ENCODE measurements around the gene HSD11B1L.
"Not testable (repeated sequence)": the region's sequence is repeated elsewhere in the genome, so short reads cannot be mapped to it uniquely, and the experiment has no call there.

The HSD11B1L gene

DNA sequence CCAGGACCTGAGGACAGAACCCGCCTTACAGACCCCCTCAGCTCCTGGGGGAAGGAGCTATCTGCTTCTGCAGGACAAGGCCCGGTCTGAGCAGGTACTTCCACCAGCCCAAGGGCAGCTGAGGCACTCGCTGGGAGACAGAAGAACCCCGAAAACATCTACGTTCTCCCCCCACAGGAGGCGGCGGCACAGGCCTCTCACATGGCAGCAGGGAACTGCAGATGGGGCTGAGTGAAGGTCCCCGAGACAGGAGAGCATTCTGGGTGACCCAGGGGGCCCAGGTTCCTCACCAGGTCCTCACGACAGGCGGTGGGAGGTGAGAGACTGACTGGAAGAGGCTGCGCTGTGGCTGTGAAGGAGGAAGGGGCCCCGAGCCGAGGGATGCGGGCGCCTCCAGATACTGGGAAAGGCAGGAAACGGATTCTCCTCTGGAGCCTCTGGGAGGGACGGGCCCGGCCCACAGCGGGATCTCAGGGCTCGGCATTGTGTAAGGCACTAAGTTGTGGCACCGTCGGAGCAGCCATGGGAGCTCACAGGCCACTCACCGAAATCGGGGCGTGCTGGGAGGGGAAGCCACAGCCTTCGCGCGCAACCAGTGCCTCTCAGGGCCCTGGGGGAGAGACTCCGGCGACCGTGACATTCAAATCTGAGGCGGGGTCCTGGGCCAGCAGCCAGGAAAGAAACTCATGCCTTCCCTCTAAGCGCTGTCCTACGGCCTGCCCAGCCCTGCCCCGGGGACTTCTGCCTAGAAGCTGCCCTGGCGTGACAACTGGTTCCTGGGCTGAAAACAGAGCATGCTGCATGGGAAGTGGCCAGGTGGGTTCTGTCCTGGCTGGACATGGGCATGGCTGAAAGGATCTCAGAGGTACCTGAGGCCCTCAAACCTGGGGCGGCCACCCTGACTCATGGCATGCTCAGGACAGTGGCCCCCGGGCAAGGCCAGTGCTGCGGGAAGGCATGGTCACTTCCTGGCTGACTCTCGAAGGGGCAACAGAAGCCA lies 23.3 kb downstream of the HSD11B1L start:
- no peak for DNase-seq

GRCh38 chr19:5705552-5705951 lies 24.7 kb downstream of the HSD11B1L start:
- no peak for DNase-seq

DNA sequence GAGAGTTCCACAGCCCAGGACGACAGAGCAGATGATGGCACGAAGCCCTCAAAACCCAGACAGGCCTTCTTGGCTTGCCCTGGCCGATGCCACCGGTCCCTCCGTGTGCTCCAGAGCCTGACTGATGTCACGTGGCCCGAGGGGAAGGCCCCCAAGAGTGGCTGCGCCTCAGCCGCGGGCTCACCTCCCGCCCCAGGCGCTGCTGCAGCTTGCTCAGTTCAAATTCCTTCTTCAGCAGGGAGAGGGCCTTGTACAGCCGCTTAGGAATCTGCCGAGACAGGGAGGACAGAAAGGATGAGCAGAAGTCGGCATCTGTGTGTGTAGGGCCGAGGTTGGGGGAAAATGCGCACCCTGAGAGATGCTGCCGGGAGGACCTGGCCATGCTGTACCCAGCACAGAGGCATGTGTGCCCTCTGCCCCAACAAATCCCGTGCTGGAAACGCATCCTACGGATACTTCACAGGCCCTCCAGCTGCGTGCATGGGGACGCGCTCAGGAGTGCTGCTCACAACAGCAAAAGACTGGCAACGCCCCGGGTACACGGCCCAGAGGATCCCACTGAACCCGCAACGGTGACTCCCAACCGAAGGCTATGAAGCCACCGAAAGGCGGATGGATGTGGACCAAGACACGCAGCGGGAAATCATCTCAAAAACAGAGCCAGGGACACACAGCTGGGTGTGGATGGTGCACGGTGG lies 26.2 kb downstream of the HSD11B1L start:
- DNase-seq = no peak

- DNase-seq = no peak
Observed at GRCh38 chr19:5707576-5708575, 27.0 kb downstream of the HSD11B1L start.

- no peak for DNase-seq
Observed at GRCh38 chr19:5711025-5711424, 30.2 kb downstream of the HSD11B1L start.

DNA sequence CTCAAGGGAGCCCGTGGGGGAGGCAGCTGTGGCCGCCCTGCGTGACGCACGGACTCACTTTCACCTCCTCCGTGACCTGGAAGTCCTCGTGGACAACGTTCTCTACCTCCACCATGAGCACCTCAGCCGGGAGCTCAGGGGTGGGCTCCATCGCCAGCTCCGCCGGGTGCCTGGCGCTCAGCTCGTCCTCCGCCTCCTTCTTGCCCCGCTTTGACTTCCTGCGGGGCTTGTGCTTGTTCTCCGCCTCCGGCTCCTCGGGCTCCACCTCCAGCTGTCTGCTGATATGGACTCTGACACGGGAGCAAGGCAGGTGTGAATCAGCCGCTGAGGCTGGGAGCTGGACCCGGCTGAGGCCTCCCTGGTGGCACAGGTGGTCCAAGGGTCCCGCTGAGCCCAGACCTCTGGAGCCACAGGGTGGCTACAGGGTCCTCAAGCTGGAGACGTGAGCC lies 30.9 kb downstream of the HSD11B1L start:
- DNase-seq = no peak

GRCh38 chr19:5713228-5713627 lies 32.4 kb downstream of the HSD11B1L start:
- no peak for DNase-seq

DNA sequence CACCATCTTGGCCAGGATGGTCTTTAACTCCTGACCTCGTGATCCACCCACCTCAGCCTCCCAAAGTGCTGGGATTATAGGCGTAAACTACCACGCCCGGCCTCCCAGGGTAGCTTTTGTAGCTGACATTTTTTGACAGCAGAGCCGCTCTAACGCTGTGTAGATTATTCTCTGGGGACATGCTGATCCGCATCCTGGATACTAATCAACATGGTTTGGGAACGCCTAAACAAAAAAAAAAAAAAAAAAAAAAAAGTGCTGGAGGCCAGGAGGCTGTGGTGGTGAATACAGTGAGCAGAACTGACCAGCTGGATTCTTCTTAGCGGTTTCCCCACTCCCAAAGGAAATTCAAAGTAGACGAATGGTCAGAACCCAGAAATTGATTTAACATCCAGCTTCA lies 34.0 kb downstream of the HSD11B1L start:
- DNase-seq = no peak

DNA sequence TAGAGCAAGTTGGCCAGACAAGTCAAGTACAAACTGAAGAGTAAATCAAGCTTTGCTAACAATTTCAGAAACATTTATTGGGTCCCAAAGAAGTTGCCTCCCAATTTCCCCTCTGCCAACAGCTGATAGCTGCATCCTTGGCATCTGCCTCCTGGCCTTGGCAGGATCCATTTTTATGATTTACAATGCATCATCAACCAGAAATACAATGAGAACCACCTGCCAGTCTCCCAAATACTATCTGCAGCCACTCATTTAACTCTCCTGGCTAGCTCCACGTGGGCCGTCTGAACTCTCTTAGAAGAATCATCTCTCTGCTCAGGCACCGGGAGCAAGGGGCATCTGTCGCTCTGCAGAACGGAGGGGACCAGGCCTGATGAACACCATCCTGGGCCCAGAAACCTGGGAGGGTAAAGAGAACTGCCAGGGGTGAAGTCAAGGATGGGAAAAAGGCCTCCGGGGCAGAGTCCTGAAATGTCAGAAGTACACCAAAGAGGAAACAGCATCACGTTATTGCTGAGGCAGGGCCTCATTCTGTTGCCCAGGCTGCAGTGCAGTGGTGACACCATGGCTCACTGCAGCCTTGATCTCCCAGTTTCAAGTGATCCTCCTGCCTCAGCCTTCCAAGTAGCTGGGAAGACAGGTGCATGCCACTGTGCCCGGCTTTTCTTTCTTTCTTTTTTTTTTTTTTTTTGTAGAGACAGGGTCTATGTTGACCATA lies 36.5 kb downstream of the HSD11B1L start:
- no peak for DNase-seq

GRCh38 chr19:5718037-5718578 lies 37.3 kb downstream of the HSD11B1L start:
- DNase-seq = no peak

- DNase-seq = no peak
Observed at GRCh38 chr19:5718579-5719273, 37.9 kb downstream of the HSD11B1L start.

DNA sequence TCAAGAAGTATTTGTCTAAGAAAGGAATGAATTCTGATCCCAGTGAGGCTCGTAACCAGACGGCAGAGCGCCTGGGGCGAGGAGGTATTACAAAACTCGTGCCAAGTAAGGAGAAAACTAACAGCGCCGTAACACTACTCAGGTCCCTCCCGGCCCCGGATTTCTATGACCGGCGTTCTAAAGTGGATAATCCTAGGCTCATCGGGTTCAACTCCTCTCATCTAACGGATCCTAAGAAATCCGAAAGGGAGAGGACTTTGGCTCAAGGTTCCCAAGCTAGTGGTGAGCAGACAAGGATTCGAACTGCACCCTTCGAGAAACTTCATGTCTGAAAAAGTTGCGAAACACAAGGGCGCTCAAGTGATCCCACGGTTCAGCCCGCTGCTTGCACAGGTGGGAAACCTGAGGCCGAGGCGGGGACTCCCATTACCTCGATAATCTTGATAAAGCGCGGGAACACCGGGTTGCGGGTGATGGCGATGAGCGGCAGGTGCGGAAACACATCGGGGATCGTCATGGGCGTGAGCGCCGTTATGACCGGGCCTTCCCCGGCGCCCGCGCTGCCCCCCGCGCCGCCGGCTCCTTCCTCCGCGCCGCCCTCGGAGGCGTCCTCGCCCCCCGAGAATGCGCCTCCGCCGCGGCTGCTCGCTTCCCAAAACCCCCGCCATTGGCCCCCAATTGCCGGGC lies 38.6 kb downstream of the HSD11B1L start:
- no peak for DNase-seq

- DNase-seq = peak; percentile 91
Observed at GRCh38 chr19:5719961-5720790, 39.3 kb downstream of the HSD11B1L start, which contains the start of the genes CATSPERD and LONP1. Gene CATSPERD (plus strand): TSS chr19:5720637. CDS start chr19:5720738, 101 bp downstream. Gene LONP1 (minus strand): TSS chr19:5720146. CDS start chr19:5720132, 14 bp downstream.

DNA sequence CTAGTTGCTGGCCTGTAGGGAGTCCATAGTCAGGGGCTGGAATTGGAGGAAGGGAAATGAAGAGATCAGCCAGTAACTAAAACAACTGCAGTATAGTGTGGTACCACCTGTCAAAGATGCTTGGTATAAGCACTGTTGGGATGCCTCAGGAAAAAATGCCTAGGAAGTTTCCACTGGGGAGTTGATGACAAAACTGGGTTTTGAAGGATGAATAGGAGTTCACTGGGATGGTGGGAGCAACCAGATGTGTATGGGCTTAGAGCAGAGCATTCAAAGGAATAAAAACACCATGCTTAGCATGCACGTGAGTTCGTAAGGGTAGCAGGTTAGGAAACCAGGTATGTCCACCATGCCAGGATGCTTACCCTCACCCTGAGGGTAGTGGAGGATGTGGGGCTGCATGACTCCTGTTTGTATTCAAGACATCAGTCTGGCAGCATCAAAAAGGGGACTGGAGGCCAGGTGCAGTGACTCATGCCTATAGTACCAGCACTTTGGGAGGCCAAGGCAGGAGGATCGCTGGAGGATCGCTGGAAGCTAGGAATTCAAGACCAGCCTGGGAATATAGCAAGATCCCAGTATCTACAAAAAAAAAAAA lies 46.7 kb downstream of the HSD11B1L start:
- no peak for DNase-seq

DNA sequence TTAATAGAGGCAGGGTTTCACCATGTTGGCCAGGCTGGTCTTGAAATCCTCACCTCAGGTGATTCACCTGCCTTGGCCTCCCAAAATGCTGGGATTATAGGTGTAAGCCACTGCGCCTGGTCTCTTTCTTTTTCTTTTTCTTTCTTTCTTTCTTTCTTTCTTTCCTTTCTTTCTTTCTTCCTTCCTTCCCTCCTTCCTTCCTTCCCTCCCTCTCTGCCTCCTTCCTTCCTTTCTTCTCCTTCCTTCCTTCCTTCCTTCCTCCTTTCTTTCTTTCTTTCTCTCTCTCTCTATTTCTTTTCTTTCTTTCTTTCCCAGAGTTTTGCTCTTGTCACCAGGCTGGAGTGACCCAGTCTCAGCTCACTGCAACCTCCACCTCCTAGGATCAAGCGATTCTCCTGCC lies 52.3 kb downstream of the HSD11B1L start:
- not testable (repeated sequence) for DNase-seq
